ENCODE data around the gene CBY2. TPM values are rescaled to one million over a fixed set of nuclear protein-coding genes. Genes with fewer than 3 reads are reported as not detected.
A peak's percentile ranks its signal among the peaks of the same experiment; 100 is the strongest.

CBY2 gene
- total and polyA plus RNA-seq, 3 donors from 2014 or later, result 34.3 to 115 (median 49.1) TPM

DNA sequence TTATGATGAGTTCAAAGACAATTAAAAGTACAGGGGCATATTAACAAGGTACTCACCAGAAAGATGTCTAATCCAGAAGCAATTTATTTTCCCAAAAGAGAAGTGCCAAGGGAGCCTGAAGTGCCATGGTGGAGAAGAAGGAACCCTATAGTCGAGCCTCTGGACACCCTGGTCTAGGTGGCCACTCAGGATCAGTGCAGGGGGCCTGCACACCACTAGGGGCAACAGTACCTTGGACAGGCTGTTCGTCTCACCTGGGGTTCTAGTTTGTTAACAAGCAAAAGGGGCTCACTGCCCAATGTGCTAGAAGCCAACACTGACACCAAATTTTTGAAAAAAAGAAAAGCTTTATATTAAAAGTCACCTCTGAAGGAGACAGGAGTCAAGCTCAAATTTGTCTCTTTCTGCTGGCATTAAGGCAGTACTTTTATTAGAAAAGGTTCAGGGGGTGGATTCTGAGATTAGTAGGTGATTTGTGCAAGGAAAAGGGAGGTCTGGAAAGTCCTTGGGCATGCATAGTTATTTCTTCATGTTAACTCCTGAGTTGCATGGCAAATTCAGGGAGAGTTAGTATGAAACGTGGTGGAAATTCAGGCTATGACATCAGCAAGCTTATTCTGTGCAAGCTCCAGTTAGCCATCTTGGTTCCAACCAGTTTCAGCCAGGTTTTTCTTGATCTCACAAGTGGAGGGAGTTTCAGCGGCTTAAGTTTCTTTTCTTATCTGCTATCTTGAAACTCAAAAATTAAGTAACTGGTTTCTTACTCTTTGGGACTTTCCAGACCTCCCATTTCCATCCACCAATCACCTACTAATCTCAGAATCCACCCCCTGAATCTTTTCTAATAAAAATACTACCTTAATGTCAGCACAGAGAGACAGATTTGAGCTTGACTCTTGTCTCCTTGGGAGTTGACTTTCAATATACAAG lies 884 bp upstream of the CBY2 start:
- no peak overlapping the region for H3K4me3 ChIP-seq
- no peaks in the 10 kb centered on the region for H3K9me3 ChIP-seq
- peak; percentile 53 for DNase-seq
- H3K27me3 ChIP-seq, result no peaks in the 10 kb centered on the region
- 58 to 61% methylated on average over 4 of the region's 4 CpGs for WGBS, 2 donors
- TF ChIP-seq, protein P1, sequence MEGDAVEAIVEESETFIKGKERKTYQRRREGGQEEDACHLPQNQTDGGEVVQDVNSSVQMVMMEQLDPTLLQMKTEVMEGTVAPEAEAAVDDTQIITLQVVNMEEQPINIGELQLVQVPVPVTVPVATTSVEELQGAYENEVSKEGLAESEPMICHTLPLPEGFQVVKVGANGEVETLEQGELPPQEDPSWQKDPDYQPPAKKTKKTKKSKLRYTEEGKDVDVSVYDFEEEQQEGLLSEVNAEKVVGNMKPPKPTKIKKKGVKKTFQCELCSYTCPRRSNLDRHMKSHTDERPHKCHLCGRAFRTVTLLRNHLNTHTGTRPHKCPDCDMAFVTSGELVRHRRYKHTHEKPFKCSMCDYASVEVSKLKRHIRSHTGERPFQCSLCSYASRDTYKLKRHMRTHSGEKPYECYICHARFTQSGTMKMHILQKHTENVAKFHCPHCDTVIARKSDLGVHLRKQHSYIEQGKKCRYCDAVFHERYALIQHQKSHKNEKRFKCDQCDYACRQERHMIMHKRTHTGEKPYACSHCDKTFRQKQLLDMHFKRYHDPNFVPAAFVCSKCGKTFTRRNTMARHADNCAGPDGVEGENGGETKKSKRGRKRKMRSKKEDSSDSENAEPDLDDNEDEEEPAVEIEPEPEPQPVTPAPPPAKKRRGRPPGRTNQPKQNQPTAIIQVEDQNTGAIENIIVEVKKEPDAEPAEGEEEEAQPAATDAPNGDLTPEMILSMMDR (IDR thresholded peaks at IDR 0.05), result no peak
- TF ChIP-seq POLR2A (IDR thresholded peaks at IDR 0.05), result no peak
- peak overlapping the region; percentile 64 to 69 for H3K27ac ChIP-seq
- H3K4me1 ChIP-seq, result peaks cover 8% of the 10 kb centered on the region
- H3K36me3 ChIP-seq (ENCODE audit: low read depth, missing control alignments), result no peaks in the 10 kb centered on the region
- intact Hi-C loops (cut with DNase I; ENCODE audit: low total_unique reads), result no loop called here

DNA sequence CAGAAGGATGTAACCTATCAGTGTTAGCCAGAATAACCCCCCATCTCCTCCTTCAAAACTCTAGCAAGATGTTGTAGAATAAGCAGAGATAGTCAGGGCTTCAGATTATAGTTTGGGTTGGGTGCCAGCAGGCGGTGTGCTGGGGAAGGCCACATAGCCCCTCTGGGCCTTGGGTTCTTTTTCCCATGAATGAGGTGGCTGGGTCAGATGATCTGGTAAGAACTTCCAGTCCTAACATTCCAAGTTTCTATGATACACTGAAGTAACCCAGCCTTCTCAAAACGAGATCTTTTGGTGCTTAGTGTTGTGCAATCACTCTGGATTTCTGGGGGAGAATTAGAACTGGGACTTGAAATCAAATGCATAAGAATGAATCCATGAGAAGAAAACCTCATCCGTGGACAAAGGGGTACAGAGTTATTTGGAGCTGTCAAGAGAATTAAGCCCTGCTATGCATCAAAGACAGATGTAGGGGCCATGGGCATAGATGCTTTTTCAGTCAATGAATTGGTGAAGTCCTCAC lies 810 bp downstream of the CBY2 start:
- Histone ChIP-seq H3K9me3 (no peaks in the 10 kb centered on the region), H3K4me1 (peaks cover 8% of the 10 kb centered on the region), H3K36me3 (ENCODE audit: low read depth, missing control alignments) (no peaks in the 10 kb centered on the region), H3K27me3 (no peaks in the 10 kb centered on the region), H3K27ac (peak overlapping the region; percentile 54 to 69), H3K4me3 (no peak overlapping the region)
- TF ChIP-seq POLR2A (IDR thresholded peaks at IDR 0.05), result no peak
- TF ChIP-seq, protein P1 (IDR thresholded peaks at IDR 0.05), result no peak
- intact Hi-C loops (cut with DNase I; ENCODE audit: low total_unique reads), result no loop called here
- DNase-seq, result no peak
- 59 to 68% methylated on average over 3 of the region's 3 CpGs for WGBS, 2 donors

DNA sequence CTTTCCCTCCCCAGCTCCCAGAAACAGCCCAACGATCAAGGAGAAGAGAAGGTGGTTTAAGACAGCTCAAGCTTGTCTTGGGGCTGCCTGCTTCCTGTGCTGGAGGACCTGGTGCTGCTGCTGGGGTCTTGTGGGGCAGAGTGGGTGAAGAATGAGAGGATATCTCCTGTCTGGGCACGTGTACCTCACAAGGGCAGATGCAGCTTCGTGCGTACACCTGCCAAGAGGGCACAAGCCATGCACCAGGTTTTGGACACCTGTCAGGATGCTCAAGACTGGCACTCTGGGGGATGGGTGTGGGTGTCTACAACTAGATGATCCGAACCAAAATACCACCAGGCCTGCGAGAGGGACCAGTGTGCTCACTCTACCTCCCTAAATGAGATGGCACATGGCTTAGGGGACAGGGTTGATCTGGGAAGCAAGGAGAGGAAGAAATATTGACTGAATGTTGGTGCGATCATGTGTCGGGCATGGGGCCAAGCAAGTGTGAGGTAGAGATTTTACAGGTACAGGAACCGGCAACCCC lies 2.2 kb downstream of the CBY2 start:
- no peak for DNase-seq
- Histone ChIP-seq H3K36me3 (ENCODE audit: low read depth, missing control alignments) (no peaks in the 10 kb centered on the region), H3K9me3 (no peaks in the 10 kb centered on the region), H3K4me1 (peaks cover 8% of the 10 kb centered on the region), H3K27ac (no peak overlapping the region), H3K27me3 (no peaks in the 10 kb centered on the region), H3K4me3 (no peak overlapping the region)
- TF ChIP-seq, protein P1 (IDR thresholded peaks at IDR 0.05), result no peak
- TF ChIP-seq POLR2A (IDR thresholded peaks at IDR 0.05), result no peak
- WGBS, 2 donors, result 87 to 96% methylated on average over 9 of the region's 9 CpGs
- intact Hi-C loops (cut with DNase I; ENCODE audit: low total_unique reads), result no loop called here

DNA sequence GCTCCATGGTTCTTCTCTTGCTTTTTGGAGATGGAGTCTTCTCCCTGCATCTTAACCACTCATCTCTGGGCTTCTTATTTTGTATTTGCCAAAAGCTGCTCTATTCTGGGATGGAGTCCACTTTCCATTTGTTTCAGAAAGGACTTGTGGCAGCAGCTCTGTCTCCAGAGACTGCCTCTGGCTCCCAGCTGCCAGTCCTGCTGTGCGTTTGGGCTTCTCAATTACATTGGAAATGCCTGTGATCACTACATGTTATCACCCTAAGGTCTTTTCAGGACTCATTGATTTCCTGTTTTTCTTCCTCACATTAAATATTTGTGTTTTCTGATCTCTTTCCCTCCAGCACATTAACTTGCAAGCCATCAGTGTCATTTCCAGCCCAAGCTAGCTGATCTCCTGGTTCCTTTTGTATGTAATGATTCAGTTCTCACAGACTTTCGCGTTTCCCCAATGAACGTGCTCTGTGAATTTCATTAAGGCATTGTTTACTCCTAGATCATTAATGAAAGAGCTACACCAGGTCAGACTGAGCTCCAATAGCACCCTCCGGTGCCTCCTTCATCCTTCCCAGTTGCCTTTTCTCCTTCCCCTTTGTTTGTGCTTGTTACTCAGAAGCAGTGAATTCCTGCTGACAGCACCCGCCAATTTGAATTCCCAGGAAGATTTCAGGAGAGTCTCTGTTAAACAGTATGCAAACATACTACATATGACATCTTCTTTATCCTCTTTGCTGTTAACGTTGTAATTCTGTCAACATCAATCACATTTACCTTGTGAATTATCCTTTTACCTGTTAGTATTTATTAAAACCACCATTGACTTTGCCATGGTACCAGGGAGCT lies 3.0 kb downstream of the CBY2 start:
- no peak overlapping the region for H3K4me3 ChIP-seq
- intact Hi-C loops (cut with DNase I; ENCODE audit: low total_unique reads), result no loop called here
- no peak overlapping the region for H3K27ac ChIP-seq
- 71 to 81% methylated on average over 7 of the region's 7 CpGs for WGBS, 2 donors
- H3K27me3 ChIP-seq, result no peaks in the 10 kb centered on the region
- H3K36me3 ChIP-seq (ENCODE audit: low read depth, missing control alignments), result no peaks in the 10 kb centered on the region
- TF ChIP-seq POLR2A (IDR thresholded peaks at IDR 0.05), result no peak
- TF ChIP-seq, protein P1 (IDR thresholded peaks at IDR 0.05), result no peak
- no peaks in the 10 kb centered on the region for H3K9me3 ChIP-seq
- peaks cover 8% of the 10 kb centered on the region for H3K4me1 ChIP-seq
- no peak for DNase-seq
